ENCODE results near the gene IFNA17. TPM values are rescaled to one million over a fixed set of nuclear protein-coding genes. Genes with fewer than 3 reads are reported as not detected.

IFNA17 gene
- total RNA-seq: not detected
- long read RNA-seq: 0 reads

DNA sequence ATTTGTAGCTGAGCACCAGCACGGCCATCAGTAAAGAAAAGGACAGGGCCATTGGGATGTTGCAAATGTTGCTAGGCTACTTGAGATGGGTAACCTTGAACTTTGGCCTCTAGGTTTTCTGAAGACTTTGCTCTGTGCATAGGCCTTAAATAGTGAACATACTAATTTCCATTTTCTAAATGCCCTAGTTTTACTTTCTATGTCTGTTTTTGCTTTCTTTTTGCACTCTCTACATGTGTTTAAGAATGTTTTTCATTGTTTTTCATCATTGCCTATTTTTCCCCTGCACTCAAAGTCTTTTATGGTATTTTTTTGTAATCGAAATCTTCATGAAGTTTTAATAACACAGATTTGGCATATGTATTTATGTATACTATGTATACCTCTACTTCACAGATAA lies at the start of gene IFNA17:
IFNA17 (minus strand) TSS at position 101 of the 400 bp plus-strand sequence; CDS start at position 52, 49 bp downstream.
- H3K27ac ChIP-seq: no peak within 1 kb of the TSS
- H3K27me3 ChIP-seq (ENCODE audit: low read depth): no peaks in the 10 kb centered on the region
- DNase-seq (no peak), ATAC-seq (no peak)
- intact Hi-C loops (cut with DNase I): no loop called here
- no peaks in the 10 kb centered on the region for H3K36me3 ChIP-seq
- no peak within 1 kb of the TSS for H3K4me3 ChIP-seq
- TF ChIP-seq, protein P1, sequence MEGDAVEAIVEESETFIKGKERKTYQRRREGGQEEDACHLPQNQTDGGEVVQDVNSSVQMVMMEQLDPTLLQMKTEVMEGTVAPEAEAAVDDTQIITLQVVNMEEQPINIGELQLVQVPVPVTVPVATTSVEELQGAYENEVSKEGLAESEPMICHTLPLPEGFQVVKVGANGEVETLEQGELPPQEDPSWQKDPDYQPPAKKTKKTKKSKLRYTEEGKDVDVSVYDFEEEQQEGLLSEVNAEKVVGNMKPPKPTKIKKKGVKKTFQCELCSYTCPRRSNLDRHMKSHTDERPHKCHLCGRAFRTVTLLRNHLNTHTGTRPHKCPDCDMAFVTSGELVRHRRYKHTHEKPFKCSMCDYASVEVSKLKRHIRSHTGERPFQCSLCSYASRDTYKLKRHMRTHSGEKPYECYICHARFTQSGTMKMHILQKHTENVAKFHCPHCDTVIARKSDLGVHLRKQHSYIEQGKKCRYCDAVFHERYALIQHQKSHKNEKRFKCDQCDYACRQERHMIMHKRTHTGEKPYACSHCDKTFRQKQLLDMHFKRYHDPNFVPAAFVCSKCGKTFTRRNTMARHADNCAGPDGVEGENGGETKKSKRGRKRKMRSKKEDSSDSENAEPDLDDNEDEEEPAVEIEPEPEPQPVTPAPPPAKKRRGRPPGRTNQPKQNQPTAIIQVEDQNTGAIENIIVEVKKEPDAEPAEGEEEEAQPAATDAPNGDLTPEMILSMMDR (IDR thresholded peaks at IDR 0.05): no peak
- H3K9me3 ChIP-seq: no peaks in the 10 kb centered on the region
- H3K4me1 ChIP-seq: no peaks in the 10 kb centered on the region

DNA sequence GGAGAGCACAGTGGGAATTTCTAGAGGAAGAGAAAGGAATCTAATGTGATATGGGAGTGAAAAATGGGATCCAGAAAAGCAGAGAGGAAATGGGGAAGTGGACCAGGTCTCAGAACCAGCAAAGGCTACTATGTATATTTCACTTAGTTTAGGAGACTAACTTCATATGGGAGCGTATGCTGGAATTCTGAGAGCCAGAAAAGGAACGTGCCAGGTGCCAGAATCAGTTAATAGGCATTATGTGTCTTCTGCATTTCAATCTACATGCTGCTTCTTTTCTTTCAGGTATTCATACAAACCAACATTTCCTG lies 40.3 kb upstream of the IFNA17 start:
- Histone ChIP-seq H3K27me3 (ENCODE audit: low read depth) (peaks cover 7% of the 10 kb centered on the region), H3K9me3 (no peaks in the 10 kb centered on the region), H3K4me1 (no peaks in the 10 kb centered on the region), H3K27ac (no peak overlapping the region), H3K4me3 (no peak overlapping the region), H3K36me3 (no peaks in the 10 kb centered on the region)
- DNase-seq: no peak
- ATAC-seq: no peak
- intact Hi-C loops (cut with DNase I): no loop called here
- TF ChIP-seq, protein P1 (IDR thresholded peaks at IDR 0.05): no peak

DNA sequence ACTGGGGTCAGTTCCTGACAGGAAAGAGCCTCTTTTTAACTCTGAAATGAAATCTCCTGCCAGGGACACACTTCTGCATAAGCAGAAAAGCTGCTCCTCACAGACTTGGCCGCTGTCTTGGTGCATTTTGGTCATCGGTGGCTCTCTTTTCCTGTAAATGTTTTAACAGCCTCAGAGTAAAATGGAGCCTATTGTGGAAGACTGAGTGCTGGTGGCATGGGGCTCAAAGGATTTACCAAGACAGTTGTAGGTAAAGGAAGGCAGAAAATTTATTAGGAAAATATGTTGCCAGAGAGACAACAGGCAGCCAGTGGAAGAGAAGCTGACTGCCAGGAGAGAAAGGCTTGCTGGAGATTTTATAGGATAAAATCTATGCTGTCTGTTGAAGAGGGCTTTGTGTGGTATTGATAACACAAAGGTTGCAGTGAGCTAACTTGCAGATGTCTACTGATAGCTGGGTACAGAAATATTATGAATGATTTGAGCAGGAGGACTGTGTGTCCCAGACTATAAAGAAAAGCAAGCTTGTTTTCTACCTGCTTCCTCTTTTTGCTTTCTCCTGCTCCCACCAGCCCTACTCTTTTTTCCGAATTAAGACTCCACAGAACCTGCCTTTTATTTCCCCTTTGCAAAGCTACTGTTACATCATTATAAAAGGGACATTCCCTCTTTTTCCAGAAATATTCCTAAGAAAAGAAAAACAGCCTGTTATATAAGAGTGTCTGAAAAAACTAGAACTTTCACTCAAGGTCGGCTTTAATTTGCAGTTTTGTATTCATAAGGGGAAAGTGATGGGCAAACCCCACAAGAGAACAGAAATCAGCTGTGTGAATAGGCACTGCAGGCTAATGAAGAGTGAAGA lies 39.7 kb upstream of the IFNA17 start:
- H3K36me3 ChIP-seq: no peaks in the 10 kb centered on the region

DNA sequence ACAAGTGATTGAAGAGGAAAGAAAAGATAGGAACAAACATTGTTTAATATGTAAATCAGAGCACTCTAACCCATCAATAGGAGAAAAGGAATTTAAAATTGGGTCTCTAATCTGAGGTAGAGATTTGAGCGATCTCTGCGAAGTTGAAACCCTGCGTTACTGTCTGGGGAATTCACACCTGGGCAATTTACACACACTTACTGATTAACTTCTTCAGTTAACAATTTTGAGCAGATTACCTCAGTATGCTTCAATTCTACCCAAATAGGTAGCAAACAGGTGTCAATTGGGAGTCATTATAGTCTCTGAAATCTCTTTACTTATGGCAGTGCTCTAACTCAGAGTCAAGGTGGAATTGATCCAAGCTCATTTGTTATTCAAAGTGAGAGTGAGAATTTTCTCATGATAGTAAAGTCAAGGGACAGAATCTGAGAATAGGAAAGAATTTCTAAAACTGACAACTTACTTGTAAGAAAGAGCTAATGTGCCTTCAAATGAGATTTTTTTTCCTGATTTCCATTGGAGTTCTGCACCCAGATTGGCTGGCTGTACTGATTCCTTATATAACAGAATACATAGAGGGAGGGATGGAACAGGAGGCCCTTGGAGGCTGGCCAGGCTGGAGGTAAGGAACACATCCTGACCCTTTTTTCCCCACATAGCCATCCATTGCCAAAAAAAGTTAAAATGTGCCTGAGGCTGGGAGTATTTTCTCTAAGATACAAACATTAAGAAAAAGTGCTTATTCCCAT lies 38.9 kb upstream of the IFNA17 start:
- DNase-seq: no peak
- intact Hi-C loops (cut with DNase I): no loop called here
- Histone ChIP-seq H3K4me3 (no peak overlapping the region), H3K36me3 (no peaks in the 10 kb centered on the region), H3K4me1 (no peaks in the 10 kb centered on the region), H3K27me3 (ENCODE audit: low read depth) (peaks cover 7% of the 10 kb centered on the region), H3K27ac (no peak overlapping the region), H3K9me3 (no peaks in the 10 kb centered on the region)
- ATAC-seq: no peak
- TF ChIP-seq, protein P1 (IDR thresholded peaks at IDR 0.05): no peak

More for the DNA sequence above, 39.7 kb upstream of the IFNA17 start:
- H3K27me3 ChIP-seq (ENCODE audit: low read depth): peaks cover 7% of the 10 kb centered on the region
- H3K27ac ChIP-seq: no peak overlapping the region
- TF ChIP-seq, protein P1 (IDR thresholded peaks at IDR 0.05): no peak
- ATAC-seq: no peak
- intact Hi-C loops (cut with DNase I): no loop called here
- H3K9me3 ChIP-seq: no peaks in the 10 kb centered on the region
- no peak overlapping the region for H3K4me3 ChIP-seq
- no peak for DNase-seq
- H3K4me1 ChIP-seq: no peaks in the 10 kb centered on the region

DNA sequence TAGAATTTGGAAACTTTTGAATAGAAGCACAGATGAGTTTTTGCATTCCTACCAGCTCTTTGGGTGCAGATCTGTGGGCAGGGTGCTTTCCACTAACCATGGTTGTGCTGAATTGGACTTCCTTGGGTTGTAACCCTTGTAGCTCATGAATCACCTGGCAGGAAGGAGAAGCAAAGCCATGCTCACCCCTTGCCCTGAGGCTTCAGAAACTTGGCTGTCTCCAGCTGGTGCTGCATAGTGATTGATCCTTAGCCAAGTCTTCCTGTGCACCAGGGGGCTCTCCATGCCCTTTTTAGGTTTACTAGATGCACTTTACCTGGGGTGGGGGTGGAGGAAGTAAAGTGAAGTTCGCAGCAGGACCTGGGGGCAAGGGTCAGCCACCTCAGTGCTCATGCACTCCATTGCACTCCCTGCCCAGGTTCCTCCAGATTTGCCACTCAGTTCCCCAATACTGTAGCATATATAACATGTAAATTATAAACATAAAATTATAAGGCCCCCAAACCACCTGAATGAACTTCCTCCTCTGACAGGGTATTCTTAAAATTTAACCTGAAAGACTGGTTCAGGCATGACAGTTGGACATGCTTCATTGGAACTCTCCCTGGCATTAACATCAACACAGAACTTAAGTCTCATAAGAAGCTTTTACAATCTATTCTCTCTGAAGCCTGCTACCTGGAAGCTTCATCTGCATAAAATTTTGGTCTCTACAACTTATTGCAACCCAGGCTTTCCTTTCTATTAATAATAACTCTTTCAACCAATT lies 37.6 kb upstream of the IFNA17 start:
- no peaks in the 10 kb centered on the region for H3K4me1 ChIP-seq
- TF ChIP-seq, protein P1 (IDR thresholded peaks at IDR 0.05): no peak
- H3K36me3 ChIP-seq: no peaks in the 10 kb centered on the region
- H3K9me3 ChIP-seq: no peaks in the 10 kb centered on the region
- intact Hi-C loops (cut with DNase I): no loop called here
- no peak overlapping the region for H3K4me3 ChIP-seq
- DNase-seq (no peak), ATAC-seq (no peak)
- no peak overlapping the region for H3K27ac ChIP-seq
- peaks cover 7% of the 10 kb centered on the region for H3K27me3 ChIP-seq (ENCODE audit: low read depth)
